H9 (cell line): ENCODE results near the gene COL18A1. TPM values are rescaled to one million over a fixed set of nuclear protein-coding genes. Genes with fewer than 3 reads are reported as not detected.

Experiments
- DNase-seq: peaks from one replicate; pipeline ENCODE4 v3.0.0-alpha.2; 2017
- H2AFZ ChIP-seq: one replicate; pipeline ENCODE4 v1.6.1; 2013; ENCODE audit warnings: mild to moderate bottlenecking, low read length, control low read depth, moderate library complexity
- H2AK5ac ChIP-seq: 2 replicates; pipeline ENCODE4 v1.6.1; 2013; ENCODE audit warnings: low read length, control low read depth, mixed read lengths; ENCODE audit not compliant: insufficient read length
- H2BK120ac ChIP-seq: one replicate; pipeline ENCODE4 v1.6.1; 2013; ENCODE audit warnings: low read depth, mild to moderate bottlenecking, low read length, control low read depth, inconsistent platforms; ENCODE audit not compliant: poor library complexity, severe bottlenecking
- H2BK12ac ChIP-seq: 2 replicates; pipeline ENCODE4 v1.6.1; 2013; ENCODE audit warnings: low read length, control low read depth, mixed read lengths, low read depth; ENCODE audit not compliant: insufficient read length
- H2BK15ac ChIP-seq: 2 replicates; pipeline ENCODE4 v1.6.1; 2013; ENCODE audit warnings: low read depth, low read length, control low read depth
- H2BK20ac ChIP-seq: one replicate; pipeline ENCODE4 v1.6.1; 2013; ENCODE audit warnings: low read depth, mild to moderate bottlenecking, low read length, control low read depth, inconsistent platforms; ENCODE audit not compliant: poor library complexity, severe bottlenecking
- H2BK5ac ChIP-seq: 2 replicates; pipeline ENCODE4 v1.6.1; 2013; ENCODE audit warnings: low read length, control low read depth, mixed read lengths; ENCODE audit not compliant: insufficient read length
- H3K14ac ChIP-seq: 2 replicates; pipeline ENCODE4 v1.6.1; 2013; ENCODE audit warnings: low read length, control low read depth; ENCODE audit not compliant: insufficient read depth
- H3K18ac ChIP-seq: 2 replicates; pipeline ENCODE4 v1.6.1; 2013; ENCODE audit warnings: low read depth, mild to moderate bottlenecking, mixed read lengths, low read length, control low read depth; ENCODE audit not compliant: insufficient read length
- H3K23ac ChIP-seq: 2 replicates; pipeline ENCODE4 v1.6.1; 2013; ENCODE audit warnings: low read length, control low read depth, mixed read lengths, low read depth; ENCODE audit not compliant: insufficient read length
- H3K23me2 ChIP-seq: 2 replicates; pipeline ENCODE4 v1.6.1; 2013; ENCODE audit warnings: low read depth, mild to moderate bottlenecking, mixed read lengths, low read length, control low read depth; ENCODE audit not compliant: insufficient read length, poor library complexity, severe bottlenecking
- H3K27ac ChIP-seq: 2 replicates; pipeline ENCODE4 v1.5.1; 2013; ENCODE audit warnings: low read length, control low read depth, mixed read lengths, low read depth; ENCODE audit not compliant: insufficient read length
- H3K27me3 ChIP-seq: 2 replicates; pipeline ENCODE4 v1.6.1; 2013; ENCODE audit warnings: low read length, control low read depth, inconsistent platforms; ENCODE audit not compliant: insufficient read depth
- H3K4ac ChIP-seq: 2 replicates; pipeline ENCODE4 v1.6.1; 2013; ENCODE audit warnings: low read depth, mild to moderate bottlenecking, control low read depth, inconsistent platforms, low read length, moderate library complexity
- H3K4me1 ChIP-seq: 2 replicates; pipeline ENCODE4 v1.6.1; 2013; ENCODE audit warnings: low read length, control low read depth, inconsistent platforms; ENCODE audit not compliant: insufficient read depth
- H3K4me2 ChIP-seq: 2 replicates; pipeline ENCODE4 v1.6.1; 2013; ENCODE audit warnings: low read length, control low read depth, mixed read lengths; ENCODE audit not compliant: insufficient read length, insufficient read depth
- H3K56ac ChIP-seq: 2 replicates; pipeline ENCODE4 v1.6.1; 2013; ENCODE audit warnings: low read depth, mild to moderate bottlenecking, mixed read lengths, low read length, control low read depth; ENCODE audit not compliant: insufficient read length
- H3K79me1 ChIP-seq: 2 replicates; pipeline ENCODE4 v1.6.1; 2013; ENCODE audit warnings: low read depth, mild to moderate bottlenecking, moderate library complexity, low read length, control low read depth, inconsistent platforms; ENCODE audit not compliant: insufficient read depth, poor library complexity, severe bottlenecking
- H3K79me2 ChIP-seq: 2 replicates; pipeline ENCODE4 v1.6.1; 2013; ENCODE audit warnings: low read length, control low read depth, inconsistent platforms; ENCODE audit not compliant: insufficient read depth
- H3K9ac ChIP-seq: 2 replicates; pipeline ENCODE4 v1.6.1; 2013; ENCODE audit warnings: low read length, control low read depth, mixed read lengths; ENCODE audit not compliant: insufficient read length; ENCODE audit errors: extremely low read depth
- H3K9me3 ChIP-seq: one replicate; pipeline ENCODE4 v1.6.1; 2013; ENCODE audit warnings: low read depth, low read length, inconsistent platforms; ENCODE audit not compliant: control insufficient read depth
- H3T11ph ChIP-seq: one replicate; pipeline ENCODE4 v1.6.1; 2013; ENCODE audit warnings: mild to moderate bottlenecking, low read length, control low read depth, inconsistent platforms
- H4K20me1 ChIP-seq: one replicate; pipeline ENCODE4 v1.6.1; 2013; ENCODE audit not compliant: control insufficient read depth, insufficient read length, insufficient read depth
- H4K5ac ChIP-seq: 2 replicates; pipeline ENCODE4 v1.6.1; 2013; ENCODE audit warnings: low read depth, mild to moderate bottlenecking, mixed read lengths, low read length, control low read depth; ENCODE audit not compliant: insufficient read length
- H4K8ac ChIP-seq: replicated peaks from 2 replicates; pipeline ENCODE4 v1.6.1; 2013; ENCODE audit warnings: low read length, control low read depth, mixed read lengths, low read depth; ENCODE audit not compliant: insufficient read length
- H4K91ac ChIP-seq: 2 replicates; pipeline ENCODE4 v1.6.1; 2013; ENCODE audit warnings: low read depth, mild to moderate bottlenecking, moderate library complexity, mixed read lengths, low read length, control low read depth; ENCODE audit not compliant: insufficient read length
- H3K27ac Mint-ChIP-seq, 3 experiments: 2 replicates in 2 of 3; 3 replicates in 1 of 3; pipeline ENCODE4 v1.8.0; 2020 to 2021; ENCODE audit warnings: mixed read lengths in 3 of 3, mild to moderate bottlenecking in 1 of 3, moderate library complexity in 1 of 3
- H3K27me3 Mint-ChIP-seq: 2 replicates; pipeline ENCODE4 v1.8.0; 2021; ENCODE audit warnings: low read depth, mild to moderate bottlenecking, moderate library complexity, mixed read lengths
- H3K36me3 Mint-ChIP-seq, 3 experiments: 2 replicates in 2 of 3; 3 replicates in 1 of 3; pipeline ENCODE4 v1.8.0; 2020 to 2021; ENCODE audit warnings: low read depth in 3 of 3, mixed read lengths in 3 of 3; ENCODE audit not compliant: insufficient read depth in 1 of 3
- H3K4me1 Mint-ChIP-seq, 2 experiments: 2 replicates each; pipeline ENCODE4 v1.8.0; 2020; ENCODE audit warnings: mixed read lengths in 2 of 2
- H3K4me3 Mint-ChIP-seq, 2 experiments: 2 replicates in 1 of 2; 3 replicates in 1 of 2; pipeline ENCODE4 v1.8.0; 2020 to 2021; ENCODE audit warnings: mild to moderate bottlenecking in 2 of 2, mixed read lengths in 2 of 2, moderate library complexity in 1 of 2
- H3K9me3 Mint-ChIP-seq, 2 experiments: 2 replicates in 1 of 2; 3 replicates in 1 of 2; pipeline ENCODE4 v1.8.0; 2020; ENCODE audit warnings: mild to moderate bottlenecking in 2 of 2, mixed read lengths in 2 of 2, moderate library complexity in 1 of 2
- CTCF ChIP-seq: fragments of 200-600 bp; sonication (generic); conservative IDR thresholded peaks from 3 replicates; pipeline ENCODE4 v1.8.0; 2021; ENCODE audit warnings: antibody characterized with exemption, mild to moderate bottlenecking
- WGBS: extraction: QIAGEN DNeasy Blood & Tissue Kit; methylation state at CpG from one replicate; pipeline ENCODE4 v1.1.7; 2013; ENCODE audit warnings: missing lambda C conversion rate, low lambda C conversion rate, mixed read lengths; ENCODE audit not compliant: insufficient read length; ENCODE audit errors: extremely low coverage; 5-methylcytosine and 5-hydroxymethylcytosine counted together
- total RNA-seq: library from RNA; stranded (reverse); gene quantifications from 2 replicates; pipeline ENCODE4 v1.2.1, GENCODE V29; 2021

COL18A1 gene
- total RNA-seq, 1 experiment from 2014 or later = 232 TPM

GRCh38 chr21:45555557-45556301 is 150.8 kb downstream of the COL18A1 start:
- no peak overlapping the region for H3K27ac Mint-ChIP-seq
- Histone ChIP-seq H3K23ac (no peak overlapping the region), H3K4me1 (no peaks in the 10 kb centered on the region; the same call in 1 of the 2 replicates), H3K18ac (no peak overlapping the region), H2AK5ac (no peak overlapping the region), H2BK15ac (no peak overlapping the region), H4K20me1 (no peaks in the 10 kb centered on the region), H2BK120ac (no peak overlapping the region), H4K8ac (no peak overlapping the region), H3K4me2 (no peak overlapping the region), H3K79me2 (no peaks in the 10 kb centered on the region), H4K91ac (no peak overlapping the region), H3K79me1 (no peaks in the 10 kb centered on the region), H3K14ac (no peak overlapping the region), H3K27ac (no peak overlapping the region), H3K9me3 (no peaks in the 10 kb centered on the region), H3T11ph (no peak overlapping the region), H3K23me2 (no peaks in the 10 kb centered on the region), H3K27me3 (no peaks in the 10 kb centered on the region), H2BK20ac (no peak overlapping the region), H2BK5ac (no peak overlapping the region), H3K4ac (no peak overlapping the region), H4K5ac (no peak overlapping the region), H3K56ac (no peak overlapping the region), H3K9ac (no peak overlapping the region), H2BK12ac (no peak overlapping the region), H2AFZ (no peak overlapping the region)
- H3K9me3 Mint-ChIP-seq = no peaks in the 10 kb centered on the region
- H3K4me3 Mint-ChIP-seq = peak overlapping the region; percentile 56 to 65
- H3K4me1 Mint-ChIP-seq = peaks cover 24 to 31% of the 10 kb centered on the region in 2 experiments
- no peaks in the 10 kb centered on the region for H3K36me3 Mint-ChIP-seq
- no CpG with 5 or more reads among the region's 62 CpGs for WGBS
- TF ChIP-seq CTCF = peak; percentile 82
- H3K27me3 Mint-ChIP-seq = peaks cover 16% of the 10 kb centered on the region
- peak; percentile 92 for DNase-seq
